K562 (cell line): ENCODE data around the gene CMIP. TPM values are rescaled to one million over a fixed set of nuclear protein-coding genes. Genes with fewer than 3 reads are reported as not detected.
A peak's percentile ranks its signal among the peaks of the same experiment; 100 is the strongest.

Source experiments
- ARID3B ChIP-seq: fragments of 250-450 bp; sonication (Bioruptor Pico); IDR thresholded peaks from 2 replicates; pipeline ENCODE4 v1.4.0; 2020; ENCODE audit warnings: borderline replicate concordance
- CBX8 ChIP-seq: fragments of 200-600 bp; sonication (generic); IDR thresholded peaks from 2 replicates; pipeline ENCODE4 v1.6.1; 2012; ENCODE audit warnings: borderline replicate concordance, mixed run types, low read depth, mild to moderate bottlenecking, moderate library complexity, mixed read lengths, low read length, control low read depth, inconsistent platforms; ENCODE audit not compliant: poor library complexity, severe bottlenecking; ENCODE audit errors: extremely low read depth
- CTCFL ChIP-seq: IDR thresholded peaks from 2 replicates; pipeline ENCODE4 v1.6.1; 2011; ENCODE audit warnings: borderline replicate concordance, low read depth, mild to moderate bottlenecking, moderate library complexity, low read length; ENCODE audit not compliant: insufficient read depth, poor library complexity, severe bottlenecking
- FOXK2 ChIP-seq, 2 experiments: fragments of 450-650 bp; IDR thresholded peaks in 1 of 2; conservative IDR thresholded peaks in 1 of 2; 2 replicates each; pipeline ENCODE4 v1.6.1; 2016; ENCODE audit warnings: low read depth in 2 of 2, mild to moderate bottlenecking in 1 of 2
- FOXM1 ChIP-seq, 2 experiments: fragments of 450-650 bp in 1 of 2; sonication (generic) in 1 of 2; formaldehyde crosslinking in 1 of 2; IDR thresholded peaks; 2 replicates each; pipeline versions ENCODE4 v1.6.1 to v1.9.0; 2017 to 2022; ENCODE audit warnings: low read depth in 2 of 2, mild to moderate bottlenecking in 2 of 2, missing genetic modification reagents in 1 of 2, moderate library complexity in 1 of 2
- ID3 ChIP-seq, 2 experiments: fragments of 250-450 bp in 1 of 2; fragments of 450-650 bp in 1 of 2; sonication (Bioruptor Pico) in 1 of 2; IDR thresholded peaks; 2 replicates each; pipeline versions ENCODE4 v1.6.1 to v1.8.0; 2016 to 2021; ENCODE audit warnings: mild to moderate bottlenecking in 2 of 2, moderate library complexity in 2 of 2, missing compliant biosample characterization in 1 of 2, missing genetic modification characterization in 1 of 2
- KLF13 ChIP-seq: fragments of 450-650 bp; IDR thresholded peaks from 2 replicates; pipeline ENCODE4 v1.6.1; 2016; ENCODE audit warnings: missing genetic modification characterization, low read depth, mild to moderate bottlenecking, missing compliant biosample characterization, moderate library complexity, borderline replicate concordance
- LARP7 ChIP-seq: fragments of 450-650 bp; IDR thresholded peaks from 2 replicates; pipeline ENCODE4 v1.6.1; 2016
- MNT ChIP-seq, 2 experiments: fragments of 450-650 bp; conservative IDR thresholded peaks; 2 replicates each; pipeline ENCODE4 v1.6.1; 2017; ENCODE audit warnings: mild to moderate bottlenecking in 2 of 2, moderate library complexity in 2 of 2
- NFE2L1 ChIP-seq: fragments of 450-650 bp; IDR thresholded peaks from 2 replicates; pipeline ENCODE4 v1.6.1; 2016; ENCODE audit warnings: missing genetic modification characterization, low read depth, mild to moderate bottlenecking, missing compliant biosample characterization, moderate library complexity, borderline replicate concordance
- PURB ChIP-seq: sonication (generic); formaldehyde crosslinking; IDR thresholded peaks from 2 replicates; pipeline ENCODE4 v1.9.0; 2021; ENCODE audit warnings: low read depth, mild to moderate bottlenecking, missing genetic modification reagents
- RAD51 ChIP-seq: fragments of 450-650 bp; IDR thresholded peaks from 2 replicates; pipeline ENCODE4 v1.7.1; 2016; ENCODE audit warnings: low read depth, mild to moderate bottlenecking, borderline replicate concordance
- SMARCE1 ChIP-seq: fragments of 450-650 bp; IDR thresholded peaks from 2 replicates; pipeline ENCODE4 v1.7.1; 2016; ENCODE audit warnings: mild to moderate bottlenecking
- SNAPC5 ChIP-seq: fragments of 250-450 bp; sonication (Bioruptor Pico); IDR thresholded peaks from 2 replicates; pipeline ENCODE4 v1.8.0; 2021; ENCODE audit warnings: moderate library complexity, mild to moderate bottlenecking, inconsistent platforms
- TBP ChIP-seq: optimal IDR thresholded peaks from 2 replicates; pipeline ENCODE3; 2011; ENCODE audit warnings: low read depth, low read length, improper control_type of control experiment
- TCF3 ChIP-seq: sonication (generic); formaldehyde crosslinking; IDR thresholded peaks from 2 replicates; pipeline ENCODE4 v1.4.0; 2020; ENCODE audit warnings: mild to moderate bottlenecking, missing genetic modification reagents
- ZBTB7A ChIP-seq: IDR thresholded peaks from 2 replicates; pipeline ENCODE4 v1.6.1; 2011; ENCODE audit warnings: low read depth, mild to moderate bottlenecking, low read length, moderate library complexity, borderline replicate concordance; ENCODE audit not compliant: control insufficient read depth
- ZNF316 ChIP-seq: fragments of 450-650 bp; IDR thresholded peaks from 2 replicates; pipeline ENCODE4 v1.6.1; 2016
- ZNF707 ChIP-seq: fragments of 250-450 bp; sonication (Bioruptor Pico); conservative IDR thresholded peaks from 2 replicates; pipeline ENCODE4 v1.8.0; 2022; ENCODE audit warnings: inconsistent platforms, mild to moderate bottlenecking, moderate library complexity
- polyA plus RNA-seq, 8 experiments: library from polyadenylated mRNA; depleted of rRNA in 4 of 8; stranded (reverse) in 5 of 8; unstranded in 3 of 8; fragments of >200 nt; fragmentation: Nextera tagmentation in 2 of 8; fragmentation: Illumina TruSeq in 1 of 8; extraction: Ambion mirVana in 2 of 8; extraction: Trizol in 1 of 8; gene quantifications; 2 replicates each; pipeline versions ENCODE4 v1.2.1 to v1.2.3, GENCODE V29; 2011 to 2014; ENCODE audit warnings: inconsistent platforms in 1 of 8, missing spikeins in 1 of 8
- total RNA-seq, 7 experiments: library from RNA; depleted of rRNA in 6 of 7; stranded (reverse); fragments of >200 nt in 6 of 7; fragmentation: Illumina TruSeq in 2 of 7; extraction: Trizol in 2 of 7; gene quantifications; 2 replicates each; pipeline versions ENCODE4 v1.2.1 to v1.2.3, GENCODE V29; 2011 to 2021; ENCODE audit warnings: low replicate concordance in 1 of 7

The CMIP gene
- total and polyA plus RNA-seq, 9 of the 15 experiments (the other 6 are each of a cell fraction or from before 2014, with no cell fraction given) = 0.94 to 82.5 (median 10.3) TPM

GRCh38 chr16:81636298-81636993 is 191.8 kb downstream of the CMIP start (continued):
- TF ChIP-seq ARID3B (CRISPR knock-in tag) (no peak), CBX8 (no peak), FOXK2 (conservative IDR thresholded peaks at IDR 0.05 in 1 of 2, IDR thresholded peaks at IDR 0.05 in 1 of 2; ENCODE audit: low read depth in 2 of 2) (no peak), SMARCE1 (0 out of 2 replicates have a peak, but pooled peaks have one; percentile 17), SNAPC5 (CRISPR knock-in tag) (no peak), ZNF707 (CRISPR knock-in tag) (no peak), LARP7 (no peak), ZBTB7A (peak; percentile 30; the same call in 1 of the 2 replicates), CTCFL (no peak), TBP (no peak), KLF13 (no peak), ID3 (CRISPR knock-in tag; IDR thresholded peaks at IDR 0.05) (no peak), ID3 (tag; IDR thresholded peaks at IDR 0.05) (0 out of 2 replicates have a peak, but pooled peaks have one; percentile 47), MNT (conservative IDR thresholded peaks at IDR 0.05) (0 out of 4 replicates have a peak, but pooled peaks of 1 of the 2 experiments have one; percentile 31), RAD51 (no peak), PURB (no peak), FOXM1 (IDR thresholded peaks at IDR 0.05; ENCODE audit: low read depth) (peak; percentile 41; the same call in 1 of the 2 replicates), FOXM1 (CRISPR knock-in tag; IDR thresholded peaks at IDR 0.05; ENCODE audit: low read depth) (no peak), NFE2L1 (tag) (no peak), ZNF316 (no peak), TCF3 (CRISPR knock-in tag) (0 out of 2 replicates have a peak, but pooled peaks have one; percentile 13)
